Bone marrow (tissue), 2 donors: Measurements from ENCODE around the gene PRAMEF7.
"Not testable (repeated sequence)": the region's sequence is repeated elsewhere in the genome, so short reads cannot be mapped to it uniquely, and the experiment has no call there.

Experiments used
- DNase-seq, 2 donors: peaks; one replicate each; lab custom pipeline; 2025; lab: John Stamatoyannopoulos, UW

The PRAMEF7 gene

GRCh38 chr1:12916310-12916709 lies at the start of gene PRAMEF7:
Gene PRAMEF7 (plus strand): TSS chr1:12916610. CDS start chr1:12917693, 1,083 bp downstream.
- not testable (repeated sequence) for DNase-seq

GRCh38 chr1:12878453-12878852 lies 38.0 kb upstream of the PRAMEF7 start:
- DNase-seq, result not testable (repeated sequence)

GRCh38 chr1:12886101-12886500 lies 30.3 kb upstream of the PRAMEF7 start, which contains the start of gene PRAMEF4:
Gene PRAMEF4 (minus strand): TSS chr1:12886201. CDS start chr1:12883394, 2,807 bp downstream.
- DNase-seq, result not testable (repeated sequence)

- DNase-seq, result not testable (repeated sequence)
Measured at GRCh38 chr1:12898170-12898569, 18.2 kb upstream of the PRAMEF7 start, which contains the start of gene PRAMEF10. Gene PRAMEF10 (minus strand): TSS chr1:12898270. CDS start chr1:12895847, 2,423 bp downstream.

GRCh38 chr1:12899186-12899585 lies 17.2 kb upstream of the PRAMEF7 start:
- DNase-seq, result not testable (repeated sequence)

- not testable (repeated sequence) for DNase-seq
Measured at GRCh38 chr1:12903793-12904572, 12.4 kb upstream of the PRAMEF7 start.

- not testable (repeated sequence) for DNase-seq
Measured at GRCh38 chr1:12921749-12922148, 5.3 kb downstream of the PRAMEF7 start.

- not testable (repeated sequence) for DNase-seq
Measured at GRCh38 chr1:12924368-12924767, 8.0 kb downstream of the PRAMEF7 start.

GRCh38 chr1:12947480-12947879 lies 31.1 kb downstream of the PRAMEF7 start, which contains the start of gene PRAMEF6:
Gene PRAMEF6 (minus strand): TSS chr1:12947580. CDS start chr1:12942518, 5,062 bp downstream.
- not testable (repeated sequence) for DNase-seq
